Measurements from ENCODE around the gene TGFB2.

DNA sequence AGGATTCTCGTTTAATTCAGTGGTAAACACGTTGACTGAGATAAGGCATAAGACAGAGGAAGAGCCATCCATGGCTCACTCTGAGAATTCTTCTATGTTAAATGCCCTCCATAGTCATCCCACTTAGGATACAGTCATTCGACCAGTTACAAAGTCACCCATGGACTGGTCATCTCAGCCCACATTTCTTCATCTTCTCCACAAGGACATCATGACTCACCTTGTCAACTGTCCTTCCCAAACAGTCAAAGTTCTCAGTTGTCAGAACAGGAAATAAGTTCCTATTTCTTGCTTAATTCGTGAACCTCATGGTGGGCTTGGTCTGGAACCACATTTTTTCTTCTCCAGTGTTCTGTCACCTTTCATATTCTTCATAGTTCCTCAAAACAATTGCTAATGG, 133.2 kb downstream of the TGFB2 start:
- TF ChIP-seq, protein P1, sequence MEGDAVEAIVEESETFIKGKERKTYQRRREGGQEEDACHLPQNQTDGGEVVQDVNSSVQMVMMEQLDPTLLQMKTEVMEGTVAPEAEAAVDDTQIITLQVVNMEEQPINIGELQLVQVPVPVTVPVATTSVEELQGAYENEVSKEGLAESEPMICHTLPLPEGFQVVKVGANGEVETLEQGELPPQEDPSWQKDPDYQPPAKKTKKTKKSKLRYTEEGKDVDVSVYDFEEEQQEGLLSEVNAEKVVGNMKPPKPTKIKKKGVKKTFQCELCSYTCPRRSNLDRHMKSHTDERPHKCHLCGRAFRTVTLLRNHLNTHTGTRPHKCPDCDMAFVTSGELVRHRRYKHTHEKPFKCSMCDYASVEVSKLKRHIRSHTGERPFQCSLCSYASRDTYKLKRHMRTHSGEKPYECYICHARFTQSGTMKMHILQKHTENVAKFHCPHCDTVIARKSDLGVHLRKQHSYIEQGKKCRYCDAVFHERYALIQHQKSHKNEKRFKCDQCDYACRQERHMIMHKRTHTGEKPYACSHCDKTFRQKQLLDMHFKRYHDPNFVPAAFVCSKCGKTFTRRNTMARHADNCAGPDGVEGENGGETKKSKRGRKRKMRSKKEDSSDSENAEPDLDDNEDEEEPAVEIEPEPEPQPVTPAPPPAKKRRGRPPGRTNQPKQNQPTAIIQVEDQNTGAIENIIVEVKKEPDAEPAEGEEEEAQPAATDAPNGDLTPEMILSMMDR (IDR thresholded peaks at IDR 0.05): no peak
- no peak for TF ChIP-seq POLR2A (IDR thresholded peaks at IDR 0.05)

Measured in thyroid gland (tissue), 4 donors.